Colonic mucosa (tissue), 4 donors: ENCODE results near the gene SRCAP. TPM values are rescaled to one million over a fixed set of nuclear protein-coding genes. Genes with fewer than 3 reads are reported as not detected.

Experiments used
- DNase-seq: peaks from one replicate; pipeline ENCODE4 v3.0.0-alpha.2; 2020
- H3K27ac ChIP-seq: fragments of 200-600 bp; one replicate; pipeline ENCODE4 v1.8.0; 2021
- H3K27me3 ChIP-seq: fragments of 200-600 bp; one replicate; pipeline ENCODE4 v1.8.0; 2021
- H3K36me3 ChIP-seq: fragments of 200-600 bp; one replicate; pipeline ENCODE4 v1.8.0; 2021
- H3K4me1 ChIP-seq: fragments of 200-600 bp; one replicate; pipeline ENCODE4 v1.8.0; 2021; ENCODE audit warnings: mild to moderate bottlenecking
- H3K4me3 ChIP-seq: fragments of 200-600 bp; one replicate; pipeline ENCODE4 v1.8.0; 2021
- H3K9ac ChIP-seq, 2 donors: one replicate each; pipeline ENCODE4 v1.7.0; 2013; ENCODE audit warnings: control low read depth in 2 of 2, low read depth in 2 of 2, low read length in 2 of 2
- H3K9me3 ChIP-seq: fragments of 200-600 bp; one replicate; pipeline ENCODE4 v1.8.0; 2021
- intact Hi-C: fragments of 100-400 bp; cut with DNase I; formaldehyde crosslinking; loops from one replicate; pipeline ENCODE4 v1.14.1; 2022
- total RNA-seq, 2 donors: library from RNA; stranded (reverse); fragmentation: NEBNext Ultra II Directional in 1 of 2; extraction: Animal tissue kit (Norgen Biotek cat#: 25700) in 1 of 2; gene quantifications; one replicate each; pipeline ENCODE4 v1.2.1, GENCODE V29; 2021
- TF ChIP-seq, protein P1 (sequence below): fragments of 200-600 bp; IDR thresholded peaks from one replicate; pipeline ENCODE4 v1.8.0; 2022; ENCODE audit warnings: antibody characterized with exemption, mild to moderate bottlenecking
- donor health status: healthy.
- donor health status: DM: no; HTN: no; CAD: no.
- donor health status: DM: no; HTN: no; CAD: no.

SRCAP gene
- total RNA-seq, 2 donors from 2014 or later: 44.0 to 79.3 TPM

DNA sequence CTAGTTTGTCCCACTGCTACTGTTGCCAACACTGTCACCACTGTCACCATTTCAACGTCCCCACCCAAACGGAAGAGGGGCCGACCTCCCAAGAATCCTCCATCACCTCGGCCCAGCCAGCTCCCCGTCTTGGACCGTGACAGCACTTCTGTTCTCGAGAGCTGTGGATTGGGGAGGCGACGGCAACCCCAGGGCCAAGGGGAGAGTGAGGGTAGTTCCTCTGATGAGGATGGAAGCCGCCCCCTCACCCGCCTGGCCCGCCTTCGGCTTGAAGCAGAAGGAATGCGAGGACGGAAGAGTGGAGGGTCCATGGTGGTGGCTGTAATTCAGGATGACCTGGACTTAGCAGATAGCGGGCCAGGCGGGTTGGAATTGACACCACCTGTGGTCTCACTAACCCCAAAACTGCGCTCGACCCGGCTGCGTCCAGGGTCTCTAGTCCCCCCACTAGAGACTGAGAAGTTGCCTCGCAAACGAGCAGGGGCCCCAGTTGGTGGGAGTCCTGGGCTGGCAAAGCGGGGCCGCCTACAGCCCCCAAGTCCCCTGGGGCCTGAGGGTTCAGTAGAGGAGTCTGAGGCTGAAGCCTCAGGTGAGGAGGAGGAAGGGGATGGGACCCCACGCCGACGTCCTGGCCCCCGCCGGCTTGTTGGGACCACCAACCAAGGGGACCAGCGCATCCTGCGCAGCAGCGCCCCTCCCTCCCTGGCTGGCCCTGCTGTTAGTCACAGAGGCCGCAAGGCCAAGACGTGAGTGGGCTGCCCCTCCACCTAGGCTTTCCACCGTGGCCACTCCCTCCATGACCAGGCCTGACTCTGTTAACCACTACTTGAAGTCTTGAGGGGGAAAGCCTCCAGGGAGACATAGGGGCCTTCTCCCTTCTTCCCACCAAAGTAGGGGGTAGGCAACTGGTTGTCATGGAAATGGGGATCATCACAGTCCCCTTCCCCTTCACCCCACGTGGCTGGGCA is 40.3 kb downstream of the SRCAP start:
- no peaks in the 10 kb centered on the region for H3K9me3 ChIP-seq
- H3K9ac ChIP-seq: peak overlapping the region in 1 of 2 donors; percentile 48
- no peak for DNase-seq
- intact Hi-C loops: no loop called here
- H3K4me1 ChIP-seq: peaks cover 8% of the 10 kb centered on the region
- H3K36me3 ChIP-seq: peaks cover 29% of the 10 kb centered on the region
- H3K27me3 ChIP-seq: no peaks in the 10 kb centered on the region
- no peak overlapping the region for H3K4me3 ChIP-seq
- TF ChIP-seq, protein P1, sequence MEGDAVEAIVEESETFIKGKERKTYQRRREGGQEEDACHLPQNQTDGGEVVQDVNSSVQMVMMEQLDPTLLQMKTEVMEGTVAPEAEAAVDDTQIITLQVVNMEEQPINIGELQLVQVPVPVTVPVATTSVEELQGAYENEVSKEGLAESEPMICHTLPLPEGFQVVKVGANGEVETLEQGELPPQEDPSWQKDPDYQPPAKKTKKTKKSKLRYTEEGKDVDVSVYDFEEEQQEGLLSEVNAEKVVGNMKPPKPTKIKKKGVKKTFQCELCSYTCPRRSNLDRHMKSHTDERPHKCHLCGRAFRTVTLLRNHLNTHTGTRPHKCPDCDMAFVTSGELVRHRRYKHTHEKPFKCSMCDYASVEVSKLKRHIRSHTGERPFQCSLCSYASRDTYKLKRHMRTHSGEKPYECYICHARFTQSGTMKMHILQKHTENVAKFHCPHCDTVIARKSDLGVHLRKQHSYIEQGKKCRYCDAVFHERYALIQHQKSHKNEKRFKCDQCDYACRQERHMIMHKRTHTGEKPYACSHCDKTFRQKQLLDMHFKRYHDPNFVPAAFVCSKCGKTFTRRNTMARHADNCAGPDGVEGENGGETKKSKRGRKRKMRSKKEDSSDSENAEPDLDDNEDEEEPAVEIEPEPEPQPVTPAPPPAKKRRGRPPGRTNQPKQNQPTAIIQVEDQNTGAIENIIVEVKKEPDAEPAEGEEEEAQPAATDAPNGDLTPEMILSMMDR: no peak
- H3K27ac ChIP-seq: peak overlapping the region; percentile 80

DNA sequence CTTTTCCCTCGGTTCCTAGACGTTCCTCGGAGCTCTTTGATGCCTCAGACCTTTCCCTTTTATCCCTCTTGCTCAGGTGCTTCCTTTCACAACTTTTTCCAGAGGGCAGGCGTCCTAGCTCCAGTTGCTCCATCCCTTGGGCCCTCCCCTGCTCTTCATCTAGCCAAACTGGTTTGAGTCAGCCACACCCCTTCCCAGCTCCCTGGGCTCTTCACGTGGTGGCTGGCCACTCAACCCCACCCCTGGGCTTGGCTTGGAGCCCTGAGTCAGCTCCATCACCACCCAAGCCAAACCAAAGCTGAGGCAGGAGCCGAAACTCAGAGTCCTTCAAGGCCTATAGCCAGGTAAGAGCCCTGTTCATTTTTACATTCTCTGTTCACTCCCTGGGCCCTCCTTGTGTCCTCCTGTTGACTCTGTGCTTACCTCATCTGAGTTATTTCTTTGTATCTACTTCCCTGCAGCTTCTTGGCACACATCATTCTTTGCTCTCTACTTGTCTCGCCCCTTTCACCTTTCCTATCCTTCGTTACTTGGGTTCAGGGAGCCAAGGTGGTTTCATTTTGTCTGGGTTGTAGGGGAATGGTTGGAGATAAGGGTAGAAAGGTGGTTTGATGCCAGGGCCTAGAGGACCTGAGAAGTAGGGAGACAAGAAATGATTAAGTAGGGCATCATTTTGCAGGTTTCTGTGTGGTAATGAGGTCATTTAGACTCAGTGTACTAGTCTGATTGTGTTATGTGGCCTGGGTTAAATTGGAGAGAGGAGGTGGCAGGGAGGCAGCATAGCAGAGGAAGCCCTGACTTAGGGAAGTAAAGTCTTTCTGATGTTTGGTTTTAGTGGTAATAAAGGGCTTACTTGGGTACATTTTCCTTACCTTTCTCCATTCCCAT is 41.6 kb downstream of the SRCAP start:
- H3K4me3 ChIP-seq: peak overlapping the region; percentile 6
- H3K4me1 ChIP-seq: peaks cover 8% of the 10 kb centered on the region
- peaks cover 27% of the 10 kb centered on the region for H3K36me3 ChIP-seq
- H3K27me3 ChIP-seq: no peaks in the 10 kb centered on the region
- intact Hi-C loops: no loop called here
- H3K27ac ChIP-seq: peak overlapping the region; percentile 80
- TF ChIP-seq, protein P1: no peak
- H3K9ac ChIP-seq: peak overlapping the region in 1 of 2 donors; percentile 72
- no peaks in the 10 kb centered on the region for H3K9me3 ChIP-seq
- DNase-seq: peak; percentile 97

DNA sequence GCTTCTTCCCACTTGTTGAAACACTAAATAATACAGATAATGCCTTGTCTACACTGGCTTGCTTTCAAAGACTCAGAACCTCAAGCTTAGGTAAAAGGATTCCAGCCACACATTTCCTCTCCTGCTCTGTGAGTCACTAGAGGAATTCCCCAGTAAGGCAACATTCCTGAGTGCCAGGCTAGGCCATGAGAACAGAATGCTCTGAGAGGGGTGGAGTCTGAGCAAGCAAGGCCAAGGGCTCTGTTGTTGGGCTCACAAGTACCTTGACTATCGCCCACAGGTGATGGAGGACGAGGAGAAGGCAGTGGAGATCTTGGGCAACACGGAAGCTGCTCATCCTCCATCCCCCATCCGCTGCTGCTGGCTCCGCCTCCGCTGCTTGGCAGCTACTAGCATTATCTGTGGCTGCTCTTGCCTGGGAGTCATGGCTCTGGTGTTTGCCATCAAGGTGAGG is 42.5 kb downstream of the SRCAP start:
- Histone ChIP-seq H3K36me3 (peaks cover 22% of the 10 kb centered on the region), H3K4me3 (no peak overlapping the region), H3K4me1 (peaks cover 10% of the 10 kb centered on the region), H3K9me3 (no peaks in the 10 kb centered on the region), H3K27ac (peak overlapping the region; percentile 80), H3K27me3 (no peaks in the 10 kb centered on the region), H3K9ac (peak overlapping the region in 1 of 2 donors; percentile 72)
- peak; percentile 70 for DNase-seq
- intact Hi-C loops: no loop called here
- TF ChIP-seq, protein P1: no peak

DNA sequence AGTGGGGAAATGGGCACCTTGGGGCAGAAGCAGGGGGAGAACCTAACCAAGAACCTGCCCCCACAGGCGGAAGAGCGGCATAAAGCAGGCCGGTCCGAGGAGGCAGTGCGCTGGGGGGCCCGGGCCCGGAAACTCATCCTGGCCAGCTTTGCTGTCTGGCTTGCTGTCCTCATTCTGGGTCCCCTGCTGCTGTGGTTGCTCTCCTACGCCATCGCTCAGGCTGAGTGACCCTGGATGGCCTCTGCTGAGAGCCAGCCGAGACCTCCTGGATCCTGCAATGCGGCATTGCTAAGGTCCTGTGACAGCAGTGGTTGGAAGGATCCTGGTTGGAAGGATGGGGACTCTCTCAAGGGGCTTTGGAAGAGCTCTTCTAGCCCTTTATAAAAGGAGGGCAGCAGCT is 44.7 kb downstream of the SRCAP start:
- intact Hi-C loops: no loop called here
- Histone ChIP-seq H3K9me3 (no peaks in the 10 kb centered on the region), H3K36me3 (peaks cover 5% of the 10 kb centered on the region), H3K27ac (peak overlapping the region; percentile 76), H3K27me3 (no peaks in the 10 kb centered on the region), H3K4me3 (no peak overlapping the region), H3K4me1 (peaks cover 16% of the 10 kb centered on the region), H3K9ac (no peak overlapping the region)
- TF ChIP-seq, protein P1: no peak
- no peak for DNase-seq

DNA sequence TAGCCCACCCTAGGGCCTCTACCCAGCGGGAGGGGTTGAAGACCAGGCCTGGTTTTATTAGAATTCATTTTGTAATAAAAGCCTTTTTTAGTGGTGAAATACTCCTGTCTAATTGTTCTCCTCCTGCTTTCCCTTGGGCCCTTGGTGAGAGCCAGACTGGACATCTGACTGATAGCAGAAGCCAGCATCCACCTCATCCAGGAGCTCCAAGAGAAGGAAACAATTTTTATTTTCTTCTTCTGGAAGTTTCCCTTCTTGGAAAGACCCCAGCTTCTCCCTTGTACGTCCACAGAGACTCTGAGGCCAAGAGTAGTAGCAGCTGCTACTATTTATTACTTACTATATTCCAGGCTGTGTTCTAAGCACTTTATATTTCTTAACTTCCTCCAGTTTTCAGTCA is 45.2 kb downstream of the SRCAP start:
- Histone ChIP-seq H3K4me3 (no peak overlapping the region), H3K4me1 (peaks cover 16% of the 10 kb centered on the region), H3K27me3 (no peaks in the 10 kb centered on the region), H3K9me3 (no peaks in the 10 kb centered on the region), H3K27ac (peak overlapping the region; percentile 76), H3K9ac (peak overlapping the region in 1 of 2 donors; percentile 34), H3K36me3 (peaks cover 5% of the 10 kb centered on the region)
- DNase-seq: no peak
- TF ChIP-seq, protein P1: no peak
- intact Hi-C loops: no loop called here
